ENCODE results near the gene LIPC.

LIPC gene

GRCh38 chr15:58498821-58499580 lies 67.2 kb downstream of the LIPC start:
- no peak for DNase-seq

- DNase-seq = no peak
Observed at GRCh38 chr15:58501006-58501405, 69.2 kb downstream of the LIPC start.

GRCh38 chr15:58501636-58502188 lies 69.9 kb downstream of the LIPC start:
- no peak for DNase-seq

GRCh38 chr15:58503139-58504027 lies 71.6 kb downstream of the LIPC start:
- no peak for DNase-seq

- DNase-seq = no peak
Observed at GRCh38 chr15:58504674-58505234, 73.0 kb downstream of the LIPC start.

GRCh38 chr15:58505581-58505980 lies 73.8 kb downstream of the LIPC start:
- no peak for DNase-seq

- DNase-seq = peak; percentile 53
Observed at GRCh38 chr15:58506064-58506490, 74.3 kb downstream of the LIPC start.

GRCh38 chr15:58506783-58507668 lies 75.2 kb downstream of the LIPC start:
- no peak for DNase-seq

- DNase-seq = no peak
Observed at GRCh38 chr15:58509556-58509955, 77.8 kb downstream of the LIPC start.

- DNase-seq = no peak
Observed at GRCh38 chr15:58510715-58511598, 79.2 kb downstream of the LIPC start.

- no peak for DNase-seq
Observed at GRCh38 chr15:58511599-58511987, 79.8 kb downstream of the LIPC start.

- no peak for DNase-seq
Observed at GRCh38 chr15:58512522-58512921, 80.7 kb downstream of the LIPC start.

GRCh38 chr15:58513008-58513407 lies 81.2 kb downstream of the LIPC start:
- no peak for DNase-seq

- DNase-seq = no peak
Observed at GRCh38 chr15:58513726-58514336, 82.0 kb downstream of the LIPC start.

- no peak for DNase-seq
Observed at GRCh38 chr15:58515807-58516206, 84.0 kb downstream of the LIPC start.

- DNase-seq = peak; percentile 48
Observed at GRCh38 chr15:58517252-58517681, 85.5 kb downstream of the LIPC start.

- DNase-seq = no peak
Observed at GRCh38 chr15:58517682-58518525, 86.1 kb downstream of the LIPC start.

GRCh38 chr15:58518626-58519025 lies 86.8 kb downstream of the LIPC start:
- DNase-seq = no peak

- DNase-seq = no peak
Observed at GRCh38 chr15:58519516-58519915, 87.7 kb downstream of the LIPC start.

- no peak for DNase-seq
Observed at GRCh38 chr15:58520464-58520863, 88.7 kb downstream of the LIPC start.

All from femur (tissue), 1 donor.